ENCODE measurements around the gene GALNT18.

Gene GALNT18

DNA sequence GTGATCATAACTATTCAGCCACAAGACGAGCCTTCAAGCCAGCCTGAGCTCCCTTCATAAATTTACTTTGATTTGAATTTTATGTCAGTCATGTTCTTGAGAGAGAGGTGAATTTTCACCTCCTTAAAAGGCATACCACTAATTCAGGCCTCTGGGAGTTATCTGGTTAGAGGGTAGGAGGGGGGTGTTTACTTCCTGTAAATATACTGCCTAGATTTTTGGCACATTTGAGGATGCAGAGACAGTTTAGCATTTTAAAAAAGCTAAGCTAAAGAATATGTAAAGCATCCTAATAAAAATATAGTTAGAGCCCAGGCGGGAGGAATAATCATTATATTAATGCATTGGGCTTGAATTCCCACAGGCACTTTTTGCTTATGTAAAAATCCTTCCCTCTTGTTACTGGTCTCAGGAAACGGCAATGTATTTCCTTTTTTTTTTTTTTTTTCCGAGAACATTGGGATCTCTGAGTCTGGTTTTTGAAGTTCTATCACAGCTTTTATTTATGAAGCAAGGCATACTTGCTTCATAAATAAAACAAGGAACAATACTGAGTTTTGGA is 385.2 kb downstream of the GALNT18 start:
- TF ChIP-seq, protein P1, sequence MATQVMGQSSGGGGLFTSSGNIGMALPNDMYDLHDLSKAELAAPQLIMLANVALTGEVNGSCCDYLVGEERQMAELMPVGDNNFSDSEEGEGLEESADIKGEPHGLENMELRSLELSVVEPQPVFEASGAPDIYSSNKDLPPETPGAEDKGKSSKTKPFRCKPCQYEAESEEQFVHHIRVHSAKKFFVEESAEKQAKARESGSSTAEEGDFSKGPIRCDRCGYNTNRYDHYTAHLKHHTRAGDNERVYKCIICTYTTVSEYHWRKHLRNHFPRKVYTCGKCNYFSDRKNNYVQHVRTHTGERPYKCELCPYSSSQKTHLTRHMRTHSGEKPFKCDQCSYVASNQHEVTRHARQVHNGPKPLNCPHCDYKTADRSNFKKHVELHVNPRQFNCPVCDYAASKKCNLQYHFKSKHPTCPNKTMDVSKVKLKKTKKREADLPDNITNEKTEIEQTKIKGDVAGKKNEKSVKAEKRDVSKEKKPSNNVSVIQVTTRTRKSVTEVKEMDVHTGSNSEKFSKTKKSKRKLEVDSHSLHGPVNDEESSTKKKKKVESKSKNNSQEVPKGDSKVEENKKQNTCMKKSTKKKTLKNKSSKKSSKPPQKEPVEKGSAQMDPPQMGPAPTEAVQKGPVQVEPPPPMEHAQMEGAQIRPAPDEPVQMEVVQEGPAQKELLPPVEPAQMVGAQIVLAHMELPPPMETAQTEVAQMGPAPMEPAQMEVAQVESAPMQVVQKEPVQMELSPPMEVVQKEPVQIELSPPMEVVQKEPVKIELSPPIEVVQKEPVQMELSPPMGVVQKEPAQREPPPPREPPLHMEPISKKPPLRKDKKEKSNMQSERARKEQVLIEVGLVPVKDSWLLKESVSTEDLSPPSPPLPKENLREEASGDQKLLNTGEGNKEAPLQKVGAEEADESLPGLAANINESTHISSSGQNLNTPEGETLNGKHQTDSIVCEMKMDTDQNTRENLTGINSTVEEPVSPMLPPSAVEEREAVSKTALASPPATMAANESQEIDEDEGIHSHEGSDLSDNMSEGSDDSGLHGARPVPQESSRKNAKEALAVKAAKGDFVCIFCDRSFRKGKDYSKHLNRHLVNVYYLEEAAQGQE (IDR thresholded peaks at IDR 0.05; ENCODE audit: low read depth), result no peak
- no peak for TF ChIP-seq RAD21 (IDR thresholded peaks at IDR 0.05; ENCODE audit: low read depth)
- no peak for TF ChIP-seq FOXM1 (IDR thresholded peaks at IDR 0.05; ENCODE audit: borderline replicate concordance, low read depth)
- no peak for TF ChIP-seq TAF1 (IDR thresholded peaks at IDR 0.05; ENCODE audit: low read depth)
- TF ChIP-seq TEAD4 (IDR thresholded peaks at IDR 0.05), result no peak
- no peak for TF ChIP-seq ZBTB7A (IDR thresholded peaks at IDR 0.05; ENCODE audit: low read depth)
- no peak for TF ChIP-seq YY1 (IDR thresholded peaks at IDR 0.05; ENCODE audit: low read depth)
- TF ChIP-seq TCF12 (IDR thresholded peaks at IDR 0.05; ENCODE audit: low read depth), result no peak
- TF ChIP-seq, protein P2, sequence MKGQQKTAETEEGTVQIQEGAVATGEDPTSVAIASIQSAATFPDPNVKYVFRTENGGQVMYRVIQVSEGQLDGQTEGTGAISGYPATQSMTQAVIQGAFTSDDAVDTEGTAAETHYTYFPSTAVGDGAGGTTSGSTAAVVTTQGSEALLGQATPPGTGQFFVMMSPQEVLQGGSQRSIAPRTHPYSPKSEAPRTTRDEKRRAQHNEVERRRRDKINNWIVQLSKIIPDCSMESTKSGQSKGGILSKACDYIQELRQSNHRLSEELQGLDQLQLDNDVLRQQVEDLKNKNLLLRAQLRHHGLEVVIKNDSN (IDR thresholded peaks at IDR 0.05), result no peak
- no peak for TF ChIP-seq EGR1 (IDR thresholded peaks at IDR 0.05)
- no peak for TF ChIP-seq EP300 (IDR thresholded peaks at IDR 0.05; ENCODE audit: borderline replicate concordance)
- no peak for TF ChIP-seq CREB1 (IDR thresholded peaks at IDR 0.05; ENCODE audit: low read depth)
- TF ChIP-seq NFIC (IDR thresholded peaks at IDR 0.05), result no peak
- TF ChIP-seq, protein P3, sequence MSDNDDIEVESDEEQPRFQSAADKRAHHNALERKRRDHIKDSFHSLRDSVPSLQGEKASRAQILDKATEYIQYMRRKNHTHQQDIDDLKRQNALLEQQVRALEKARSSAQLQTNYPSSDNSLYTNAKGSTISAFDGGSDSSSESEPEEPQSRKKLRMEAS (IDR thresholded peaks at IDR 0.05), result no peak
- no peak for TF ChIP-seq CEBPB (IDR thresholded peaks at IDR 0.05)

DNA sequence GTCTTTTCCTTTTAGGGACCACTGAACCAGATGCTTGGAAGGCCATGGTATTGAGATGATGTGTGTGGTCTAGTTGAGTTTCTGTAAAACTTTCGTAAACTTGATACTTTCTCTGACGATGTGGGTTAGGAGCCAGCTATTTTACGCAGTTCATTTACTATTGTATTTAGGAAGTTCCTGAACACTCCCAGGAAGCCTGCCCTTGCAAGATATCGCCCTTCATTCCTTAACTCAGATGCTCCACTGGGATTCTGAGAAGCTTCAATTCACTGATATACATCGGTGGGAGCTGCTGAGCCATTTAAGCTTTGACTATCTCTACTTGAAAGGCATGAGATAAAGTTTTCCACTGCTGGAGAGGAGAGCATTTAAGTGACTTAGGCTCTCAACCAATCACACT is 390.0 kb downstream of the GALNT18 start:
- TF ChIP-seq EP300 (IDR thresholded peaks at IDR 0.05; ENCODE audit: borderline replicate concordance), result no peak
- no peak for TF ChIP-seq TEAD4 (IDR thresholded peaks at IDR 0.05)
- TF ChIP-seq CEBPB (IDR thresholded peaks at IDR 0.05), result no peak
- TF ChIP-seq TCF12 (IDR thresholded peaks at IDR 0.05; ENCODE audit: low read depth), result no peak
- no peak for TF ChIP-seq FOXM1 (IDR thresholded peaks at IDR 0.05; ENCODE audit: borderline replicate concordance, low read depth)
- TF ChIP-seq, protein P1 (IDR thresholded peaks at IDR 0.05; ENCODE audit: low read depth), result no peak

DNA sequence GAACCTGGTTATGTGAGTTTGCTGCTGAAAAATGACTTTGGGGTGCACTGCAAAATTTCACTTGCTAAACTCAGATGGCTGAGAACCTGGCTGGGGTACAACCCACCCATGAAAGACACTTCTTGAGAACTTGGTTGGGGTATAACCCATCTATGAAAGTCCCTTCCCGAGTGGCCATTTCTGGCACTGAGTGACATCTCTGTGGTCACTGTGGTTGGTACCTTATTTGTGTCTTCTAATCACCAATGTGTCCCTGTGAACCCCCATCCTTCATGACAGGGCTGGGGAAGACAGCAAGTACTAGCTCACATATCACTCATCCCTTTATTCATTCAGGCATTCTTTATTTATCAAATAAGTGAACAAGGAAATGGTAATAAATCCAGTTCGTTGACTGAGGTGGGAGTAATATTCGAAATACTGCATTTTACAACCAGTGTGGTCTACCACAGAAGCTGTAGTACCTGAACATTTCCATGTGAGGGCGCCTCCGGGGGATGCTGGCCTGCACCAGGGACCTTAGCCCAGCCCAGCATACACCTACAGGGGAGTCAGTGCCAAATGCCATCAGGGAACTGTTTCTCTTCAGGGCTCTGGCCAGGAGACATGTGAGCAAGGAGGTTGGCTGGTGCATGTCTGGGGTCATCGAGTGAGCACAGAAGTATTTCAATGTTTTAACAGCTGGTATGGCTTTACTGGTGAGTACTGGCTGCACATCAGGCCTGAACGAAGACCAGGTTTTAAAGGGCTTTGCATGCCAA is 390.8 kb downstream of the GALNT18 start:
- TF ChIP-seq NFIC (IDR thresholded peaks at IDR 0.05) (no peak), EGR1 (IDR thresholded peaks at IDR 0.05) (no peak), RAD21 (IDR thresholded peaks at IDR 0.05; ENCODE audit: low read depth) (peak; percentile 62)

DNA sequence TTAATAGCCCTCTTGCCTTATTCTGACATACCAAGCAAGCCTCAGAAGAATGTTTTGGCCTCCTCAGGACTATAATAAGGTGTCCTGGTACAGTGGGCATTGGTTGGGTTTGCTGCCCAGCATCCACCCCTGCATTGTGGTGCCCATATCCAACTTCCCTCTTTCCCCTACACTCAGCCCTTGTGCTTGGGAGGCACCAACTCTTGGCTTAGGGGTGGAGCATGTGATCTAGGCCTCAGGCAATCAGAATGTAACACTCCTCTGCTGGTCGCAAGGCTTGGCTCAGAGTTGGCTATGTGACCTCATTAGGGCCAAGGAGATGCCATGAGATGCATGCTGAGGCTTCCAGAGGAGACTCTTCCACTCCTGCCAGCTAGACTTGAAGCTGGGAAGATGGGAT is 391.7 kb downstream of the GALNT18 start:
- TF ChIP-seq FOXM1 (IDR thresholded peaks at IDR 0.05; ENCODE audit: borderline replicate concordance, low read depth) (no peak), RAD21 (IDR thresholded peaks at IDR 0.05; ENCODE audit: low read depth) (no peak), ZBTB7A (IDR thresholded peaks at IDR 0.05; ENCODE audit: low read depth) (no peak), YY1 (IDR thresholded peaks at IDR 0.05; ENCODE audit: low read depth) (no peak), CREB1 (IDR thresholded peaks at IDR 0.05; ENCODE audit: low read depth) (no peak), EP300 (IDR thresholded peaks at IDR 0.05; ENCODE audit: borderline replicate concordance) (no peak), EGR1 (IDR thresholded peaks at IDR 0.05) (no peak), TCF12 (IDR thresholded peaks at IDR 0.05; ENCODE audit: low read depth) (no peak), CEBPB (IDR thresholded peaks at IDR 0.05) (no peak), TAF1 (IDR thresholded peaks at IDR 0.05; ENCODE audit: low read depth) (no peak), NFIC (IDR thresholded peaks at IDR 0.05) (no peak), TEAD4 (IDR thresholded peaks at IDR 0.05) (no peak)
- TF ChIP-seq, protein P3 (IDR thresholded peaks at IDR 0.05), result no peak
- TF ChIP-seq, protein P1 (IDR thresholded peaks at IDR 0.05; ENCODE audit: low read depth), result no peak
- TF ChIP-seq, protein P2 (IDR thresholded peaks at IDR 0.05), result no peak

Data from Ishikawa (cell line).